IMR-90 (cell line): ENCODE data around the gene SHISA8. TPM values are rescaled to one million over a fixed set of nuclear protein-coding genes. Genes with fewer than 3 reads are reported as not detected.

Source experiments
- ATAC-seq: fragments of 200-7000 bp; cut with Tn5 transposase; 2 replicates; pipeline ENCODE4 v1.9.1; 2020; ENCODE audit warnings: low read depth, mild to moderate bottlenecking, moderate library complexity
- BruUV-seq: library from RNA; stranded (reverse); fragments of 400-500 nt; replicated peaks from 2 replicates; lab custom pipeline; 2021; lab: Mats Ljungman, UMichigan
- CTCF ChIA-PET: fragments of 300-600 bp; formaldehyde crosslinking; extraction: SDS; loops from one replicate; lab custom pipeline; 2021; ENCODE audit warnings: antibody characterized with exemption; lab: Yijun Ruan, JAX
- POLR2A ChIA-PET: fragments of 300-600 bp; sonication (Branson Sonifier 250); formaldehyde crosslinking; loops from one replicate; lab custom pipeline; 2022; ENCODE audit warnings: antibody characterized with exemption; ENCODE audit not compliant: unreplicated experiment; lab: Charles Lee
- DNase-seq: peaks from one replicate; pipeline ENCODE4 v3.0.0; 2013
- H2AFZ ChIP-seq: replicated peaks from 2 replicates; pipeline ENCODE3; 2013; ENCODE audit warnings: low read length, mild to moderate bottlenecking; ENCODE audit not compliant: poor library complexity
- H2AK5ac ChIP-seq: 2 replicates; pipeline ENCODE4 v1.6.1; 2013; ENCODE audit warnings: low read depth, low read length, inconsistent platforms
- H2AK9ac ChIP-seq: replicated peaks from 2 replicates; pipeline ENCODE3; 2013; ENCODE audit warnings: mild to moderate bottlenecking, low read depth, low read length, moderate library complexity; ENCODE audit not compliant: poor library complexity
- H2BK120ac ChIP-seq: 2 replicates; pipeline ENCODE4 v1.6.1; 2013; ENCODE audit warnings: low read depth, low read length, inconsistent platforms
- H2BK15ac ChIP-seq: 3 replicates; pipeline ENCODE4 v1.6.1; 2013; ENCODE audit warnings: low read depth, low read length, inconsistent platforms
- H2BK20ac ChIP-seq: 2 replicates; pipeline ENCODE4 v1.6.1; 2013; ENCODE audit warnings: low read depth, mild to moderate bottlenecking, inconsistent platforms, low read length, moderate library complexity
- H2BK5ac ChIP-seq: 2 replicates; pipeline ENCODE4 v1.6.1; 2013; ENCODE audit warnings: mild to moderate bottlenecking, low read depth, low read length, inconsistent platforms; ENCODE audit not compliant: poor library complexity, severe bottlenecking
- H3K14ac ChIP-seq: replicated peaks from 2 replicates; pipeline ENCODE4 v1.6.1; 2013; ENCODE audit warnings: low read depth, low read length, inconsistent platforms
- H3K18ac ChIP-seq: 2 replicates; pipeline ENCODE4 v1.6.1; 2013; ENCODE audit warnings: low read depth, low read length, control low read depth
- H3K23ac ChIP-seq: 2 replicates; pipeline ENCODE4 v1.6.1; 2013; ENCODE audit warnings: low read depth, low read length, inconsistent platforms
- H3K27ac ChIP-seq: 2 replicates; pipeline ENCODE4 v1.5.1; 2013; ENCODE audit warnings: mild to moderate bottlenecking, control low read depth, low read length; ENCODE audit not compliant: insufficient read depth
- H3K27me3 ChIP-seq: 2 replicates; pipeline ENCODE4 v1.6.1; 2013; ENCODE audit warnings: low read length; ENCODE audit not compliant: control insufficient read depth, insufficient read depth
- H3K36me3 ChIP-seq: 2 replicates; pipeline ENCODE4 v1.6.1; 2013; ENCODE audit warnings: low read length, mixed read lengths; ENCODE audit not compliant: control insufficient read depth, insufficient read depth
- H3K4ac ChIP-seq: 2 replicates; pipeline ENCODE4 v1.6.1; 2013; ENCODE audit warnings: low read depth, low read length, inconsistent platforms
- H3K4me1 ChIP-seq: 2 replicates; pipeline ENCODE4 v1.6.1; 2013; ENCODE audit warnings: low read length, mixed read lengths; ENCODE audit not compliant: control insufficient read depth, insufficient read depth
- H3K4me2 ChIP-seq: 2 replicates; pipeline ENCODE4 v1.6.1; 2013; ENCODE audit warnings: low read depth, mild to moderate bottlenecking, control low read depth, low read length, moderate library complexity
- H3K4me3 ChIP-seq: 2 replicates; pipeline ENCODE4 v1.5.1; 2013; ENCODE audit warnings: low read depth, mild to moderate bottlenecking, control low read depth, low read length, moderate library complexity; ENCODE audit not compliant: insufficient read depth
- H3K56ac ChIP-seq: 2 replicates; pipeline ENCODE4 v1.6.1; 2013; ENCODE audit warnings: low read length, inconsistent platforms; ENCODE audit not compliant: insufficient read depth; ENCODE audit errors: extremely low read depth
- H3K79me1 ChIP-seq, 2 experiments: 2 replicates each; pipeline ENCODE4 v1.6.1; 2013; ENCODE audit warnings: low read length in 2 of 2, inconsistent platforms in 1 of 2, low read depth in 1 of 2
- H3K9ac ChIP-seq: 2 replicates; pipeline ENCODE4 v1.6.1; 2013; ENCODE audit warnings: low read depth, low read length, control low read depth
- H3K9me1 ChIP-seq: 2 replicates; pipeline ENCODE4 v1.6.1; 2013; ENCODE audit warnings: low read length, inconsistent platforms; ENCODE audit not compliant: insufficient read depth
- H3K9me3 ChIP-seq: 2 replicates; pipeline ENCODE4 v1.6.1; 2013; ENCODE audit warnings: low read length; ENCODE audit not compliant: control insufficient read depth, insufficient read depth
- H4K20me1 ChIP-seq: 2 replicates; pipeline ENCODE4 v1.6.1; 2013; ENCODE audit warnings: low read length, inconsistent platforms; ENCODE audit not compliant: insufficient read depth
- H4K5ac ChIP-seq: 2 replicates; pipeline ENCODE4 v1.6.1; 2013; ENCODE audit warnings: mild to moderate bottlenecking, low read depth, low read length, control low read depth
- H4K8ac ChIP-seq, 2 experiments: 2 replicates each; pipeline ENCODE4 v1.6.1; 2013; ENCODE audit warnings: low read depth in 2 of 2, low read length in 2 of 2, control low read depth in 1 of 2, inconsistent platforms in 1 of 2
- H4K91ac ChIP-seq: 2 replicates; pipeline ENCODE4 v1.6.1; 2013; ENCODE audit warnings: low read depth, low read length, inconsistent platforms; ENCODE audit not compliant: insufficient read depth
- BHLHE40 ChIP-seq: fragments of 150-350 bp; IDR thresholded peaks from 2 replicates; pipeline ENCODE4 v1.6.1; 2016; ENCODE audit warnings: mild to moderate bottlenecking, low read depth, low read length
- CEBPB ChIP-seq: IDR thresholded peaks from 2 replicates; pipeline ENCODE4 v1.6.1; 2012; ENCODE audit warnings: low read depth, low read length, improper control_type of control experiment
- CHD1 ChIP-seq: IDR thresholded peaks from 2 replicates; pipeline ENCODE4 v1.6.1; 2012; ENCODE audit warnings: low read depth, low read length, improper control_type of control experiment
- CTCF ChIP-seq: conservative IDR thresholded peaks from 2 replicates; pipeline ENCODE4 v1.5.1; 2012; ENCODE audit warnings: mild to moderate bottlenecking, low read depth, low read length, improper control_type of control experiment
- ELK1 ChIP-seq: fragments of 150-350 bp; IDR thresholded peaks from 2 replicates; pipeline ENCODE4 v1.6.1; 2016; ENCODE audit warnings: low read depth, mild to moderate bottlenecking, low read length, moderate library complexity, borderline replicate concordance
- FOS ChIP-seq: fragments of 150-350 bp; IDR thresholded peaks from 2 replicates; pipeline ENCODE4 v1.6.1; 2016; ENCODE audit warnings: low read depth, low read length
- MAFK ChIP-seq: IDR thresholded peaks from 2 replicates; pipeline ENCODE4 v1.6.1; 2012; ENCODE audit warnings: low read depth, low read length, improper control_type of control experiment
- MAZ ChIP-seq: IDR thresholded peaks from 2 replicates; pipeline ENCODE4 v1.6.1; 2012; ENCODE audit warnings: low read depth, mild to moderate bottlenecking, low read length, improper control_type of control experiment, moderate library complexity, borderline replicate concordance
- MXI1 ChIP-seq: IDR thresholded peaks from 2 replicates; pipeline ENCODE4 v1.6.1; 2012; ENCODE audit warnings: low read depth, mild to moderate bottlenecking, low read length, moderate library complexity, borderline replicate concordance
- NFE2L2 ChIP-seq: fragments of 150-350 bp; IDR thresholded peaks from 2 replicates; pipeline ENCODE4 v1.6.1; 2016; ENCODE audit warnings: low read depth, mild to moderate bottlenecking, low read length
- POLR2A ChIP-seq: IDR thresholded peaks from 2 replicates; pipeline ENCODE4 v1.6.1; 2012; ENCODE audit warnings: mild to moderate bottlenecking, low read depth, low read length
- RAD21 ChIP-seq: IDR thresholded peaks from 2 replicates; pipeline ENCODE4 v1.6.1; 2012; ENCODE audit warnings: low read length, improper control_type of control experiment
- RCOR1 ChIP-seq: IDR thresholded peaks from 2 replicates; pipeline ENCODE4 v1.6.1; 2012; ENCODE audit warnings: mild to moderate bottlenecking, low read length, improper control_type of control experiment; ENCODE audit not compliant: insufficient replicate concordance
- RFX5 ChIP-seq: IDR thresholded peaks from 2 replicates; pipeline ENCODE4 v1.8.0; 2012; ENCODE audit warnings: low read depth, mild to moderate bottlenecking, low read length, moderate library complexity
- SMC3 ChIP-seq: fragments of 150-350 bp; IDR thresholded peaks from 2 replicates; pipeline ENCODE4 v1.6.1; 2016; ENCODE audit warnings: low read depth, mild to moderate bottlenecking, antibody characterized with exemption, low read length, moderate library complexity
- USF2 ChIP-seq: fragments of 150-350 bp; IDR thresholded peaks from 2 replicates; pipeline ENCODE4 v1.6.1; 2017; ENCODE audit warnings: mild to moderate bottlenecking, antibody characterized with exemption, low read length, low read depth
- WGBS, 2 experiments: methylation state at CpG; one replicate each; pipeline versions ENCODE4 v1.1.5 to v1.1.7; 2013; ENCODE audit warnings: missing lambda C conversion rate in 2 of 2; ENCODE audit not compliant: insufficient read length in 1 of 2; ENCODE audit errors: extremely low coverage in 2 of 2; 5-methylcytosine and 5-hydroxymethylcytosine counted together
- dilution Hi-C: fragments of 300-500 bp; cut with HindIII; formaldehyde crosslinking; loops from one replicate; pipeline ENCODE4 v1.14.3; 2018; ENCODE audit warnings: low sequenced_read_pairs; ENCODE audit not compliant: unreplicated experiment
- in situ Hi-C: fragments of 300-500 bp; cut with MboI; formaldehyde crosslinking; loops from 3 replicates; pipeline ENCODE4 v1.14.3; 2019; ENCODE audit warnings: low sequenced_read_pairs, inconsistent platforms, mixed read lengths
- intact Hi-C: fragments of 100-400 bp; cut with micrococcal nuclease; formaldehyde crosslinking; loops from 2 replicates; pipeline ENCODE4 v1.10.0; 2022
- polyA plus RNA-seq, 3 experiments: library from polyadenylated mRNA; depleted of rRNA; stranded (reverse); fragments of >200 nt; gene quantifications; 2 replicates each; pipeline ENCODE4 v1.2.3, GENCODE V29; 2012; ENCODE audit warnings: low replicate concordance in 1 of 3
- total RNA-seq: library from RNA; depleted of rRNA; stranded (reverse); fragments of >200 nt; gene quantifications from 2 replicates; pipeline ENCODE4 v1.2.3, GENCODE V29; 2012

Gene SHISA8
- total and polyA plus RNA-seq, 2 of the 4 experiments (the other 2 are of a cell fraction), result not detected

GRCh38 chr22:41902016-41902415 is 12.9 kb downstream of the SHISA8 start:
- dilution Hi-C loops (no loop called here), intact Hi-C loops (no loop called here), in situ Hi-C loops (no loop called here)
- DNase-seq (no peak), ATAC-seq (no peak)
- H2BK5ac ChIP-seq, result no peak overlapping the region
- peaks cover 8% of the 10 kb centered on the region; the same call in 1 of the 2 replicates for H3K9me1 ChIP-seq
- no peak overlapping the region for H3K14ac ChIP-seq
- no peak overlapping the region for H2BK15ac ChIP-seq
- H3K4ac ChIP-seq, result no peak overlapping the region
- no peak overlapping the region for H3K18ac ChIP-seq
- no peak overlapping the region for H2BK20ac ChIP-seq
- no CpG with 5 or more reads among the region's 7 CpGs for WGBS, 2 experiments
- H2AK5ac ChIP-seq, result no peak overlapping the region
- H3K23ac ChIP-seq, result no peak overlapping the region
- no peak overlapping the region for H3K56ac ChIP-seq
- no peak overlapping the region for H4K5ac ChIP-seq
- H4K91ac ChIP-seq, result no peak overlapping the region
- H3K4me2 ChIP-seq, result no peak overlapping the region
- no peak overlapping the region for H2BK120ac ChIP-seq
- ChIA-PET POLR2A (no interaction called here), CTCF (no interaction called here)
- no peaks in the 10 kb centered on the region for H3K79me1 ChIP-seq
- no peak overlapping the region for H3K9ac ChIP-seq
- 0 out of 2 replicates have a peak, but pooled peaks cover 6% of the 10 kb centered on the region for H4K20me1 ChIP-seq
- H3K27ac ChIP-seq, result no peak overlapping the region
- no peak overlapping the region for H2AK9ac ChIP-seq
- H3K36me3 ChIP-seq, result peaks cover 41% of the 10 kb centered on the region
- H3K9me3 ChIP-seq, result no peaks in the 10 kb centered on the region
- no peak overlapping the region for H2AFZ ChIP-seq
- no peaks in the 10 kb centered on the region for H3K4me1 ChIP-seq
- H3K4me3 ChIP-seq, result no peak overlapping the region
- no TSS peak for BruUV-seq
- no peaks in the 10 kb centered on the region for H3K27me3 ChIP-seq
- TF ChIP-seq CEBPB (no peak), NFE2L2 (no peak), CTCF (no peak), BHLHE40 (no peak), ELK1 (no peak), CHD1 (no peak), SMC3 (no peak), POLR2A (no peak), MAZ (no peak), RFX5 (no peak), MXI1 (no peak), RAD21 (no peak), USF2 (no peak), MAFK (no peak), FOS (no peak), RCOR1 (no peak)
- no peak overlapping the region for H4K8ac ChIP-seq
